NCI-H187 (cell line): ENCODE data around the gene B4GALNT4.
"Not testable (repeated sequence)": the region's sequence is repeated elsewhere in the genome, so short reads cannot be mapped to it uniquely, and the experiment has no call there.

ENCODE experiments used
- DNase-seq, 2 experiments: peaks; one replicate each; lab custom pipeline; 2025; lab: John Stamatoyannopoulos, UW

B4GALNT4 gene

GRCh38 chr11:422249-422656 lies 53.0 kb downstream of the B4GALNT4 start:
- no peak for DNase-seq

GRCh38 chr11:424232-424631 lies 54.9 kb downstream of the B4GALNT4 start:
- no peak for DNase-seq

- DNase-seq: not testable (repeated sequence)
These were observed 55.5 kb downstream of the B4GALNT4 start for GRCh38 chr11:424766-425165.

- no peak for DNase-seq
These were observed 56.0 kb downstream of the B4GALNT4 start for GRCh38 chr11:425301-425700.

- no peak for DNase-seq
These were observed 57.6 kb downstream of the B4GALNT4 start for GRCh38 chr11:426851-427250.

- no peak for DNase-seq
These were observed 59.0 kb downstream of the B4GALNT4 start for GRCh38 chr11:428295-428694.

GRCh38 chr11:429391-429790 lies 60.1 kb downstream of the B4GALNT4 start:
- no peak for DNase-seq

- no peak for DNase-seq
These were observed 60.7 kb downstream of the B4GALNT4 start for GRCh38 chr11:429931-430456.
